NCI-H1417 (cell line): ENCODE data around the gene SCLT1.
"Not testable (repeated sequence)": the region's sequence is repeated elsewhere in the genome, so short reads cannot be mapped to it uniquely, and the experiment has no call there.

Source experiments
- DNase-seq, 3 experiments: peaks; one replicate each; lab custom pipeline; 2025; lab: John Stamatoyannopoulos, UW

The SCLT1 gene

GRCh38 chr4:129077326-129077725 is 16.0 kb downstream of the SCLT1 start:
- DNase-seq = no peak

GRCh38 chr4:129069537-129069936 is 23.8 kb downstream of the SCLT1 start:
- DNase-seq = not testable (repeated sequence)

- DNase-seq = no peak
These were observed 28.6 kb downstream of the SCLT1 start for GRCh38 chr4:129064717-129065116.

GRCh38 chr4:129063640-129064039 is 29.7 kb downstream of the SCLT1 start:
- no peak for DNase-seq

- DNase-seq = no peak
These were observed 30.8 kb downstream of the SCLT1 start for GRCh38 chr4:129062580-129062979.

- DNase-seq = no peak
These were observed 34.3 kb downstream of the SCLT1 start for GRCh38 chr4:129059028-129059427.

GRCh38 chr4:129046055-129046959 is 47.0 kb downstream of the SCLT1 start:
- DNase-seq = no peak

- DNase-seq = peak in 1 of 3 experiments; percentile 44
These were observed 49.8 kb downstream of the SCLT1 start for GRCh38 chr4:129043523-129043922.

- DNase-seq = no peak
These were observed 52.9 kb downstream of the SCLT1 start for GRCh38 chr4:129040471-129040870.

- no peak for DNase-seq
These were observed 56.2 kb downstream of the SCLT1 start for GRCh38 chr4:129037093-129037492.

- DNase-seq = no peak
These were observed 78.5 kb downstream of the SCLT1 start for GRCh38 chr4:129014566-129015509.

- no peak for DNase-seq
These were observed 85.2 kb downstream of the SCLT1 start for GRCh38 chr4:129008096-129008495.

- no peak for DNase-seq
These were observed 106.4 kb downstream of the SCLT1 start for GRCh38 chr4:128986908-128987307.

- DNase-seq = no peak
These were observed 107.3 kb downstream of the SCLT1 start for GRCh38 chr4:128986019-128986418.

- no peak for DNase-seq
These were observed 109.4 kb downstream of the SCLT1 start for GRCh38 chr4:128983771-128984485.

- no peak for DNase-seq
These were observed 112.0 kb downstream of the SCLT1 start for GRCh38 chr4:128981377-128981776.

GRCh38 chr4:128980816-128981326 is 112.5 kb downstream of the SCLT1 start:
- peak in 1 of 3 experiments; percentile 30 for DNase-seq

- DNase-seq = no peak
These were observed 113.4 kb downstream of the SCLT1 start for GRCh38 chr4:128979934-128980333.

GRCh38 chr4:128978985-128979384 is 114.4 kb downstream of the SCLT1 start:
- no peak for DNase-seq

GRCh38 chr4:128974136-128974581 is 119.2 kb downstream of the SCLT1 start:
- peak in 1 of 3 experiments; percentile 61 for DNase-seq

GRCh38 chr4:128973384-128973783 is 120.0 kb downstream of the SCLT1 start:
- no peak for DNase-seq

- DNase-seq = no peak
These were observed 131.9 kb downstream of the SCLT1 start for GRCh38 chr4:128961405-128961804.
